ENCODE data around the gene PRR16.
A peak's percentile ranks its signal among the peaks of the same experiment; 100 is the strongest.

The PRR16 gene

DNA sequence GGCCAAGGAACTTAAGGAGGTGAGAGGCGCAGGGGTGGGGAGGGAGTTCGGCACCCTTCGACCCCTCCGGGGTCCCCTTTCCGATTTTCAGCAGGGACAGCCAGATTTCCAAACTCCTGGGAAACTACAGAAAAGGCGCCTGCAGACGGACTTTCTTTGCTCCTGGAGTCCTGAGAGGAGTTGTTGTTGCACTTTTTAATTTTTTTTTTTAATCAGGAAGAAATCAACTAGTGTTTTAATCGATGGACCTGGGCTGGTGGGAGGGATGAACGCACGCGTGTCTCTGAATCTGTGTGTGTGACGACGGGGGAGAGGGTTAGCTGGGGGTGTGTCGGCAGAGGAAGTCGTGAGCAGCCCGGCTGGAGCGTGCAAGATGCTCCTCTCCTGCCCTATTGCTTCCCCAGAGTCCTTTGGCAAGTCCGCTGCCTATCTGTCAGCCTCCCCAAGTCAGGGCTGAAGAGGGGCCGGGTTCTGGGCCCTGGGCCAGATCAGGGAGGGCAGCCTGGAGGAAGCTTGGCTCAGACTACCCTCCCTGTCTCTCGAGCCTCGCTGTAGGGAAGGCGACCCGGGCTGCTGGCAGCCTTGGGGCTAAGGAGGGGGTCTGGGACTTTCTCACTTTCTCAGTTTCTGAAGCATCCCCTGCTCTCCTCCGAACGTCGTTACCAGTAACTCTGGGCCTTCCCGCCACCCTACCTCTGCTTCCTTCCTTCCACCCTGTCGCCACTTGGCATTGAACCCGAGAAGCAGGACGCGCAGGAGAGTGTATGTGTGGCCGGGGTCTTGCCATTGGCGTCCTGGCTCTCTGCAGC is 731 bp downstream of the PRR16 start:
- DNase-seq = peak; percentile 85

DNA sequence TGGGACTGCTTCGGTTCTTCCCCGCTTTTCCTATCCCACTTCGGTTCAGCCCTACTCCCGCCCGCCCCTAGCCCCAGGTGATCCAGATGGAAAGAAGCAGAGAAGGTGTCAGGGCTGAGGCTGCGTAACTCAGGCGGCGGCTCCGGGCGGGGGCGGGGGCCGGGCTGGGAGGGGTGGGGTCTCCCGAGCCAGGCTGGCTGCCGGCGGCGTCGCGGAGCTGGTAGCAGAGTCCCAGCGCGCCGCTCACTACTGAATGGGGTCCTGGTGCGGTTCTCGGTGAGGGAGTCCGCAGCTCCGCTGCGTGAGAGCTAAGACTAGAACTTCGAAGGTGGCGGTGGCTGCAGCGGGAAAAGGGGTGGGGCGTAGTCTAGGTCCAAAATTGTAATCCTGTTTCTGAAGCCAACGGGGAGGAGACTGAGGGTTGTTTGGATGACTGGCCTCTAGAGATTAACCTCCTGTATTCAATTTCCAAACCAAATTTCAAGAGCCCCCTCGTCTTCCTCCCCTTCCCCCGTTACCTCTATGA is 1.4 kb downstream of the PRR16 start:
- peak; percentile 82 for DNase-seq

DNA sequence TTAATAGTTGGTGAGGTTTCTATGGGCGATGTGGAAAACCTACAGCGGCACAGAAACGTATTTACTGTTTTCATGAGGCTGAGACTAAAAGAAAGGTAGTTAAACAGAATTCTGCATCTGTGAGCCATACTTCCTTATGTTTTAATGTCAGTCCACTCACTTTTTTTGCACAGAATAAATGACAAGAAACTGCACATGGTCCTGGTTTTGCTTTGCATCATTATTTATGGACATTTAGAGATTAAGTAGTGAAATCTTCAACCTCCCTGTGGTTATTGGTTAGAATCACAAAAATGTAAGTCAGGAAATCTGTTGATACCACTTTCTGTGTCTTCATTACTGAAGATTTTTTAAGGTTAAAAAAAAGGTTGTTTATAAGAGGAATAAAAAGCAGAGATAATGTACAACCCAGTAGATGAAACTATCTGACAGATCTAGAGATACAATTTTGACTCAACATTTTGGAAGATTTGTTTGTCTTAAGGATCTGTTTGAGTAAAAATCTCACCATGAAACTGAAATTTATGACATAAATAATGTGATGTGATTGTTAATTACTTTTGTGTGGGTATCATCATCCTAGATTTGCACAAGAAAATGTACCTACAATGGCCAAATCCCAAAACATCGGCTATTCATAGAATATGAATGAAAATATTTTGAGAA is 2.4 kb downstream of the PRR16 start:
- no peak for DNase-seq

DNA sequence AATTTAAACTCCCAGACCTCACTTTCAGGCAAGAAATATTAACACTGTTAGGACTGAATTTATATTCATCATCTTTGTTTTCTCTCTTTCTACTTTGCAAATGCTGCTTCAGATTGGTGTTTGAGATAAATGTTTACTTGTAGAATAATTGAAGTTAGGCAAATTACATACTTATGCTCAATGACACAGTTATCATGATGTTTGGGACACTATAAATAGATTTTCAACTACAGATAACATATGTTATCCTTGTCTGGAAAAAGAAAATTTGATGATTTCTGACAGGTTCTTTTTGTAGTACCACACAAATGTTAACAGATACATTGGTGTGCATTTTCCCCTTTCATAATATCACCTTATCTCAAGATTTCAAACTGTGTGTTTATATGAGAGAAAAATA is 7.9 kb downstream of the PRR16 start:
- no peak for DNase-seq

DNA sequence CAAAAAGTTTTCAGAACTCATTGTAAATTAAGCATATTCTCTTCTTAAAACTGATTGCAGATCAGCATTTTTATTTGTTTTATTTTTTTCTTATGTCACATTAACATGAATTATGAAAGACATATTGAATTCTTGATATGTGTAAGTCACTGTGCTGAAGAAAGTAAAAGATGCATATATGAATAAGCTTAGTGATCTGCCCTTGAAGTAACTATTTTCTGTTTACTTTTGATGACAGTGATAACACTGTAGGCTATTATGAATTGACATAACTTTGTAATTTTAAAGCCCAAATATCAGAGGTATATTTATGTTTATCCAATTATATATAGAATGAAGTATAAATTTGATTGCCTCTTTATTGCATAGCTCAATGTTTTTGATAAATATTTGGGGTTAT is 8.8 kb downstream of the PRR16 start:
- DNase-seq = no peak

DNA sequence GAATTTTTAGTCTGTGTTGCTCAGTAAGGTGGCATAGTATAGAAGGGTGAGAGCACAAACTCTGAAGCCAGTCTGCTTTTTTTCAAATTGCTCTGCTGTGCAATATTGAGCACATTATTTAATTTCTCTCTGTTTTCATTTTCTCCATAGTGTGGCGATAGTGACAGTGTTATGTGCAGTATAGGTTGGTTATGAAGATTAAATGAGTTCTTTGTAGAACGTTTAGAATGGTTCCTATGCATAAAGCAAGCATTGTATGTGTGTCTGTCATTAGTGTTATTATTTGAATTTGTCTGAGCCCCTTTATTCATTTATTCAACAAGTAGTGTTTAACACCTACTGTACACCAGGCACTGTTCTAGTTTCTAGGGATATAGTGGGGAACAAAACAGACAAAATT is 9.2 kb downstream of the PRR16 start:
- no peak for DNase-seq

DNA sequence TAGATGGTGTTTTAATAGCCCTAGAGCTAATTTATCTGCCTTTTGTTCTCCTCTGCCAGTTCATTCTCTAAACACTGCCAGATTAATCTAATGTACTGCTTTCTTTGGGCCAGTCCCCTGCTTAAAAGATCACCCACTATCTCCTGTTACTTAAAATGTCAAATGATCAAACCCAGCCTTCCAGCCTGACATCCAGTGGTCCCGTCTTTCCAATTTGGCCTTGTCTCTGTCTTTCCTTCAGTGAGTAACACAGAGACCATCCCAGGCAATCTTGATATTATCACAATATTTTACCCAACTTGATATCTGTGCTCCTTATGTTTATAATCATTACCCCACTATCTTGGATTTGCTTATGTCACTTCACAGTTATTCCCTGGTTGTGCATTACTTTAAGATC is 12.0 kb downstream of the PRR16 start:
- DNase-seq = no peak

DNA sequence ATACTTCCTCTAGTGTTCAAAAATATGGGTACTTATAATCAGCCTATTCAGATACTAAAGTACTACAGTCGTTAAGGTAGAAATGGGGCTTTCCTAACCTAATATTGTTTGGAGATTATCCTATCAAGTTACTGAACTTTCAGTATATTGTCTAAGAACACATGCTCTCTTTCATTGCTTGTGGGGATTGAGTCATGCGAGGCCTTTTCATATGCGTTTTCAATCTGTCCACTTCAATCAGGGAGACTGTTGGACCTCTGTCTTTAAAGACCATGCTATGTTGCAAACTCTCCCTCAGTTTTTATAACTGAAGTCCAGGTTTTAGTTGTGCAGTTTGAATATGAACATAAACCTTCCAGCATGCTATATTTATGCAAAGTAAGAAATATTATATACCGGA is 15.0 kb downstream of the PRR16 start:
- peak; percentile 42 for DNase-seq

DNA sequence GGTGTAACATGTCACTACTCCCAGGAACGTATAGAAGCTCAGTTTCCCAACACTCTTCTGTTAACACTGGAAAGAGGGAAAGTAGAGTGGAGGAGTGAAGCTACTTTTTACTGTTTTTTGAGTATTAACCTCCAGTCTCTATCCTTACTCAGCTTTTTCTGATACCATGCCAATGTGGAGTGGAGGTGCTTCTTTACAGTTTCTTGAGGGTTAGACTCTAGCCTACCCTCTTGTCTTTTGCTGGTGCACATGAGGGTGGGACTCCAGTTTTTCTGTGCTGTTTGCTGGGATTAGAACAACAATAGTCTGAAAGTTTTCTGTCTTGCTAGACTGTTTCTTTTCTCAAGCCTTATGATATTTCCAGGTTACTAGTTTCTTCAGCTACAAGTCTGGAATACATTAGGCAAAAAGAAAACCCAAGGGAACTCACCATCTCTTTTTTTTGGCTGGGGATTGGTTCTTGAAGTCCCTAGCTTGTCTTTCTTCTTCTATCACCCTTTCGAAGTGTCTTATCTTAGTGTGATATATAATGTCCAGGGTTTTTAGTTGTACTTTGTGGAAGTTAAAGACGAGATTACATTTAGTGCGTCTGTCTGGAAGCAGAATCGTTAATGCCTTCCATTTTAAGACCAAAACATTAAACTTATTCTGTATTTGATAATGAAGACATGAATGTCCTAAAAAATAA is 35.9 kb downstream of the PRR16 start:
- no peak for DNase-seq

DNA sequence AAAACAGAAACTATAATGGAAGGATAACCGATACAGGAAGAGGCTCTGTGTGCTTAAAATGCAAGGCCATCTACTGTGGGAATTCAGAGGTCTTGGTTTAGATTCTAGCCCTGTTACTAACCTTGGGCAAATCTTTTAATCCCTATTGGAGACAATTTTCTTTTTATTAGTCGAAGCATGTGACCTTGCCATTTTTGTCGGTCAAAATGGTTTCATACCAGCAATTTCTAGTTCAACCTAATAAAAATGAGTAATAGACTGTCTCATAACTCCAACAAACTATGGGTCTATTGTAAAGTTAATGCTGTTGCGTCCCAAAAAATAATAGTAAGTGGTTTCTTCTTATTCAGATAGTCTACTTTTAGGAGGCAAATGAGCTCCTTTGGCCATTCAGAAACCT is 38.4 kb downstream of the PRR16 start:
- no peak for DNase-seq

DNA sequence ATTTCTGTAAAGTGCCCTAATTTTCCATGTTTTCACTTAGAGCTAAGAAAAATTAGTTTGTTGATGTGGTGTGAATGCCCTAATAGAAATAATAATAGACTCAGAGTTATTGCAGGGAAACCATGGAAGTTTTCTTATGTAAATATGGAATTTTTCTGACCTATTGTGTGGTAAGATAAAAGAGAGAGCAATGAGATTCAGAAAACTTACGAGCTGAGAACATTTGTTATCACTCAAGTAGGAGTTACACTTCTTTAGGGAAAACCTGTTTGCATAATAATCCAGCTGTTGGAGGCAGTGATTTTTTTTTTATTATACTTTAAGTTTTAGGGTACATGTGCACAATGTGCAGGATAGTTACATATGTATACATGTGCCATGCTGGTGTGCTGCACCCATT is 39.2 kb downstream of the PRR16 start:
- DNase-seq = no peak

DNA sequence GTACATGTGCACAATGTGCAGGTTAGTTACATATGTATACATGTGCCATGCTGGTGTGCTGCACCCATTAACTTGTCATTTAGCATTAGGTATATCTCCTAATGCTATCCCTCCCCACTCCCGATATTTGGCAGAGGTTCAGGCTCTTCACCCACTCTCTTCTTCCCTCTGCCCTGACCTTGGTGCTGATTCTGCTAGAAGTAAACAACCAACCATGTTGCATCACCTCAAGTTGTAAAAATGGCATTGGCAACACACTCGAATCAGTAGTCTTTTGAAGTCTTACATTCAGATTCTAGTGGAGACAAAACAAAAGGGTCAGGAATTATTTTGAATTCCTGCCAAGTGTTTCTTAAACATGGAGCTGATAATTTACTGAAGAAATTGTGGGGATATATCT is 40.0 kb downstream of the PRR16 start:
- DNase-seq = no peak

DNA sequence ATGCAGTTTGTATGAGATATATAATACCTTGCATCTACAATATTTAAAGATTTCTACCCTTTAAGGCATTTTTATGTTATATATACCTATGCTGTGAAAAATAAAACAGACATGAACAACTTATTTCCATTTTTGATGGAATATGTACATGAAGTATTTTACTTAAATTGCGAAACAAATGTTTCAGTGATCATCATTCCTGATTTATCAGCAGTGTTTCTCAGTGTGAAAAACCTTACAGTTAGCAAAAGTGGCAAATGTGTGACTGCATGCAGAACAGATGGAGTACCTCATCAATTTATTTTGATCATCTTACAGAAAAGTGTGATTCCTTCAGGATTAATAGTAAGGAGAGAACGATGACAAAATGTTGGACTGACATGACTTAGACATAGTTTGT is 43.1 kb downstream of the PRR16 start:
- DNase-seq = no peak

DNA sequence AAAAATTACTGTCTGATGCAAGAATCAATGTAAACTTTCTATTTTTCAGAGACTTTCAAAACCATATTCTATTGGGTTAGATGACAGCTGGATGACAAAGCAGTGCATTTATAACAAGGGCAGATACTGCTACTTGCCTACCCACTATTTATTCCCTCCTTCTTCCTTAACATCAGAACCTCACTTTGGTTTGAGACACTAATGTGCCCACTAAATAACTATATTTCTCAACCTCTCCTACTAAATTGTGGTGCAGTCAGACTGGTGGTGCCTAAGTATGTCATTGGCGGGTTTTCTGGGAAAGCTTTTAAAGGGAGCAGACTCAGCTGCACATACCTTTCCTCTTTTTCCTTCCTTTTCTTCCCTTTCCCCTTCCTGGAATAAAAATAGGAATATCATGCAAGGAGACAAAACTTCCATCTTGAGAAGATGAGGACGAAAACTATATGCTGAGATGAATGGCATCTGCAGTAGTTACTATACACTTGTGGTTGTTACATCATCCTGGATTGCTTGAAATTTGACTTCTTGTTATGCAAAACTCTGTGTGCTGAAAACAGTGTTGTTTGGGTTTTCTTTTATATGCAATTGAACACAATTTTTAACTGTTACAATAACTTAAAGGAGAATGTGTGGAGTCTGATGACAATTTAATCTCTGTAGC is 43.8 kb downstream of the PRR16 start:
- DNase-seq = no peak

DNA sequence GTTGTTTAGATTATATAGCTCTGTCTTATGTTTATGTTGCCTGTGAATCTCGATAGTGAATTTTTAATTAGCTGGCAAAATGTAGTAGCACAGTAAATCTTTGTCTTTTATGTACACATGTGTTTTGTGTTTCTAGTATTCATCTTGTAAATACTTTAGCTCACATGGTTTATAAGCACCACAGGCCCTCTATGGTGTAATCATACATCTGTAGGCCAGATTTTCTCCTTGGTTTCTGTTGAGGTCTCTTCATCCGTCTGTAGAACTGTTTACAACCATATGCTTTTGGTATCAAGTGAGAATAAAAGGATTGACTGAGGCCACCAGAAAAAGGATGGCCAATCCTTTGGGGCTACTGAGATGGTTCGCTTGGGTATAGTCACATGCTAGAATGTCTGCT is 45.0 kb downstream of the PRR16 start:
- peak; percentile 25 for DNase-seq

DNA sequence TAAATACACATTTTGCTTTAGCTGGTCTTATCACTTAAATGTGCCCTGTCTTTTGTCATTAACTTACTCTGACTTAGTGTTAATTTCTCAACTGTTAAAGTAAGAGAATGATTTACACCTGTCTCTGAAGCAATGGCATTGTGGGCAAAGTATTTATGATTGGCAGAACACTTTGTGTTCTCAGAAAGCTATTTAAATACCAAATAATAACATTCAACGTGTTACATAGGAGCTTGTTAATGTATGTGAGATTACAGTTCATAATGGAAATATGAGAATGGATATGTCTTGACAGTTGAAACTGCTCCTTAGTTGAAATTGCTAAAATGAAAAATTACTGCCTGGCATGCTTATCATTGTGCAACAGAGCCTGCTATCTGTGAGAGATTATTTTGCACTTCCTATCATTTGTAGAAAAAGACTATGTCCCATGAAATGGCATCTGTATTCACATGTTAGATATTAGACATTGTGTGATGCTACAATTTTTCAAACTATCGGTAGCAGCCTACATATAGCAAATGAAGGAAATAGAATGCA is 46.1 kb downstream of the PRR16 start:
- DNase-seq = no peak

DNA sequence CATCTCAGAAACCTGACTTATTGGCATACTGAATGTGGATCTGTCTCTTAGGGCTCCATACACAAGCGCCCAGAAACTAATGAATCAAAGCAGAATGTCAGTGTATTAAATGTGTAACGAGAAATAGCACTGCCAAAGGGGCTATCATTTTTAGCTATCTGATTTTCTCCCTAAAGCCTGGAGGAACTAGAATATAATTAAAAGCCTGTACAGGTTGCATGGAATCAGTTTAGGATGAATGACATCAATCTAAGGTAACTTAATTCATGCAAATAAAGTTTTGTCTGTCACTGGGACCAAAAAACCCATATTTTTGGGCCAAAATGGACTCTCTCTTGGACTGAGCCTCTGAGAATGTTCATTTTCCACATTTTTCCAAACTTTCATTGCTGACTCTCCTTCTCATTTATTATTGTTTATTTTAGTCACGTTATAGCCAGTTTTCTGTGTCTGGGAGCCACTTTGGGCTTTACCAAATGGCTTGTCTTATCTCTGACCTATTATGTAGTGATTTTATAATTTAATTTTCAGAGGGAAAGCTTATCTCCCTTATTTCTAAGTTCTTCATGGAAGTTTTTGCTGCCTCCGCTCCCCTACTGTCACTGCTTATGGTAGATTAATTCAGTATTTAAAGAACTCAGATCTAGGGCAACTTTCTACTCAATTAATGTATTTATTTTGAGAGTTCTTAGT is 47.0 kb downstream of the PRR16 start:
- DNase-seq = no peak

DNA sequence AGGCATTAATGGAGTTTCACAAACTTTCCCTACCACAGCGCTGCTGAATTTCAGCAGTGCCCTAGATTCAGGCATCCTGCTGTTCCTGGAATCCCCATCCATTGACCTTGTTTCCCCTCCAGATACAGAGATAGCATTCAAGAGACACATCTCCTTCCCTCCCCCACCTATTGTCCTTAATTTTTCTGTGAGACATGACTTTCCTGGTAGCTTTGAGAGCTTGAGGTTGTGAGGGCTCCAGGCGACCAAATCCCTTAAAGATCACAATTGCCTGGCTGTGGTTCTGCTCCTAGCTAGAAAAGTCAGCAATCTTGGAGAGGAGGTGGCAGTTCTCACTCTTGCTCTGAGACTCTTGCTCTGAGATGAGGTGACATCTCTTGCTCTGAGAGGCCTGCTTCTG is 48.0 kb downstream of the PRR16 start:
- DNase-seq = no peak

DNA sequence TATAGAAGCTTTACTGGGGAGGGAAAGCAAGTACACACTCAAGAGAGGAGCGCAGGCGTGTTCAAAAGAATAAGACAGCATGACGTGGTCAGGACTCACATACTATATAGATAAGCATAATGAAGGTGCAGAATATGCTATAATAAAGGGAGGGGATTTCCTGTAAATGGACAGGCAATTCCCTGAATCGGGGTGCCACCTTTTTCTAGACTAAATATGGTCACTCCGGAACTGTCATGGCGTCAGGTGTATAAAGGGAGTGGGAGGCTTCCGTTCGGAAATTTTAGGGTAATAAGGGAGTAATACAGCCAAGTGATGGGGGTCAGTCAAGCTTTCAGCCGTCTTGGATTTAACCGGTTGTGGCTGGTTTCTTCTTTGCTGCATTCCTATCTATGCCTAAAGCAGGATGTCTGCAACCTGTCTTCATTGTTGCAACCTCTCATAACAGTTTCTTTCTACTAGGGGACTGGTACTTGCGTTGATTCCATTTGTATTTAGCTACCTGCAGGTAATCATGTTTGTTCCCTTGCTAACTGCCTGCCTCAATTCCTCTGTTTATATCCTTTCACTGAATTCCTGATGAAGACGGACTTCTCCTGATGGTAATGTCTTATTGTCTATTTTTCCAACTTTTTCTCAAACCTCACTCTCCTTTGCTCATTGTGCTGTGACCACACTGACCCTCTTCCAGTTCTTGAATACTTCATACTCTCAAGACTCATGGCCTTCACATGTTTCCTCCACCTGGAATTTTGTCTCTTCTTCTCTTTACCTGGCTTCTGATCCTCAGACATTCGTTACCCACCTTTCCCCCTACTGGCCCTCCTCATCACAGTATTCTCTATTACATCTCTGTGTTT is 48.9 kb downstream of the PRR16 start:
- DNase-seq = no peak

DNA sequence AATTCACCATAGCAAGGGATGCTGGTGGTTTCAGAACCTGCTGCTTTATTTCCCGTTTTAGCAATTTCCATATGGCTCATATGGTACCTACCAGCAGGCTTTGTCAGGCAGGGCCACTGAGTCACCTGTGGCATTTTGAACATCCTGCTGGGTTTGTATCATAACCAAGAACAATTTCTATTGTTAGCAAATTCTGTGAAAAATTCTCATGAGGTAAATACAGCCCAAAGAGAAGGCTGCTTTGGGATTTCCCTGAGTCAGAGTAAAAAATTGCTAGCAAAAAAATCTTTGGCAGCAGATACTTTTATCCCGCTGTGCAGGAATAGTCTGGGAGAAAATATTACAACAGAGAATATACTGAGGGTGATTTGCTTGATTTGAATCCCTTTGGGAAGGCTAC is 52.7 kb downstream of the PRR16 start:
- DNase-seq = peak; percentile 37

DNA sequence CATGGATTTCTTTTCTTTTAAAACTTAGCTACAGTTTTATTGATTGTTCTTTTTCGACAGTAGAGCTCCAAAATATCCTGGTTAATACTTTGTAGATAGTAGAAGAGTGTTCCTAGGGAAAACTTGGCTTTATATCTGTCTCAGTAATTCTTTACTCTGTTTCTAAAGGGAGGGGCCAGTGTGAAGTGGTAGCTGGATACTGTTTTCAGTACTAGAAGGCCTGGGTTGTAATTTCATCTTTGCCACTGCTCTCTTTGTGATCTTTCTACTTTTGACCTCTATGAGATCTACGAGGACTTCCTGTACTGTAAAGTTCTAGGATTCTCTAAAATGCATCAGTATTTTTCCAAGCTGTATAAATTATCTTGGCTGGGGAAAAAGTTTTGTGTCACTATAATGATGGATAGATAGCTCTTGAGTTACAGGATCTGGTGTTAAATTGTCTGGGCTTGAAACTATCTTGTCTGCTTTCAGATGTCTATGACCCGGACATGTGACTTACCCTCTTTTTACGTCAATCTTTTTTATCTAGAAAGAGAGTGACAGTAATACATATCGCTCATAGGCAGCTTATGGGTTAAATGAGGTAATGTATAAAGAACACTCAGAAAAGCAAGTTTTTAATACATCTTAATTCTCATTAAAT is 53.6 kb downstream of the PRR16 start:
- DNase-seq = no peak
